ENCODE data around the gene DIO3. TPM values are rescaled to one million over a fixed set of nuclear protein-coding genes. Genes with fewer than 3 reads are reported as not detected.

The DIO3 gene
- total RNA-seq, 2 donors from 2014 or later, result 24.2 to 60.5 TPM

DNA sequence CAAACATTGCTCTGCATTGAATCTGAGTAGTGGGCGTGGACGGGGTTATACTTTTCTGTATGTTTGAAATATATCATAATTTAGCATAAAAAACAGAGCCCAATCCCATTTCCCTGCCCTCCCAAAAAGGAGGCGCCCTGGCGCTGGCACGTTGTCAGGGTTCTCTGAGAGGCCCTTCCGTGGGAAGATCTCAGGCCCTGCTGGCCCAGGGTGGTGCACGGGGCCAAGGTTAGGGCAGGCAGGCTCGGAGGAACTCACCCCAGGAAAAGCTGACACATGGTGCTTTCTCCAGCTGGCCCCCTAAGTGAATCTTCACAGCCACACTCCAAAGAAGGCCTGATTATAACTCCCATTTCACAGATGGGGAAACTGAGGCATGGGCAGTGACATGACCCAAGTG is 17.2 kb downstream of the DIO3 start:
- Histone ChIP-seq H3K9ac (ENCODE audit: extremely low read depth, low read length, poor library complexity, severe bottlenecking) (no peak overlapping the region), H3K9me3 (ENCODE audit: control insufficient read depth, low read length) (no peaks in the 10 kb centered on the region), H3K36me3 (ENCODE audit: control insufficient read depth, insufficient read depth, low read length) (no peaks in the 10 kb centered on the region), H3K27ac (ENCODE audit: low read depth, low read length) (no peak overlapping the region), H3K4me3 (ENCODE audit: low read length) (no peak overlapping the region), H3K27me3 (ENCODE audit: control insufficient read depth, insufficient read depth, low read length, poor library complexity, severe bottlenecking) (peaks cover 21% of the 10 kb centered on the region), H3K4me1 (ENCODE audit: control insufficient read depth, insufficient read depth, low read length) (no peaks in the 10 kb centered on the region)
- 88 to 92% methylated on average over 3 to 6 of the region's 8 CpGs for WGBS, 2 experiments (ENCODE audit: insufficient coverage in 1 of 2, insufficient read length in 1 of 2)
- Mint-ChIP-seq H3K27me3 (ENCODE audit: insufficient read depth) (peaks cover 20% of the 10 kb centered on the region), H3K4me3 (no peak overlapping the region), H3K27ac (no peak overlapping the region), H3K4me1 (no peaks in the 10 kb centered on the region), H3K36me3 (ENCODE audit: low read depth) (no peaks in the 10 kb centered on the region), H3K9me3 (no peaks in the 10 kb centered on the region)
- TF ChIP-seq, protein P1, sequence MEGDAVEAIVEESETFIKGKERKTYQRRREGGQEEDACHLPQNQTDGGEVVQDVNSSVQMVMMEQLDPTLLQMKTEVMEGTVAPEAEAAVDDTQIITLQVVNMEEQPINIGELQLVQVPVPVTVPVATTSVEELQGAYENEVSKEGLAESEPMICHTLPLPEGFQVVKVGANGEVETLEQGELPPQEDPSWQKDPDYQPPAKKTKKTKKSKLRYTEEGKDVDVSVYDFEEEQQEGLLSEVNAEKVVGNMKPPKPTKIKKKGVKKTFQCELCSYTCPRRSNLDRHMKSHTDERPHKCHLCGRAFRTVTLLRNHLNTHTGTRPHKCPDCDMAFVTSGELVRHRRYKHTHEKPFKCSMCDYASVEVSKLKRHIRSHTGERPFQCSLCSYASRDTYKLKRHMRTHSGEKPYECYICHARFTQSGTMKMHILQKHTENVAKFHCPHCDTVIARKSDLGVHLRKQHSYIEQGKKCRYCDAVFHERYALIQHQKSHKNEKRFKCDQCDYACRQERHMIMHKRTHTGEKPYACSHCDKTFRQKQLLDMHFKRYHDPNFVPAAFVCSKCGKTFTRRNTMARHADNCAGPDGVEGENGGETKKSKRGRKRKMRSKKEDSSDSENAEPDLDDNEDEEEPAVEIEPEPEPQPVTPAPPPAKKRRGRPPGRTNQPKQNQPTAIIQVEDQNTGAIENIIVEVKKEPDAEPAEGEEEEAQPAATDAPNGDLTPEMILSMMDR (conservative IDR thresholded peaks at IDR 0.05), result no peak
- no peak for DNase-seq

DNA sequence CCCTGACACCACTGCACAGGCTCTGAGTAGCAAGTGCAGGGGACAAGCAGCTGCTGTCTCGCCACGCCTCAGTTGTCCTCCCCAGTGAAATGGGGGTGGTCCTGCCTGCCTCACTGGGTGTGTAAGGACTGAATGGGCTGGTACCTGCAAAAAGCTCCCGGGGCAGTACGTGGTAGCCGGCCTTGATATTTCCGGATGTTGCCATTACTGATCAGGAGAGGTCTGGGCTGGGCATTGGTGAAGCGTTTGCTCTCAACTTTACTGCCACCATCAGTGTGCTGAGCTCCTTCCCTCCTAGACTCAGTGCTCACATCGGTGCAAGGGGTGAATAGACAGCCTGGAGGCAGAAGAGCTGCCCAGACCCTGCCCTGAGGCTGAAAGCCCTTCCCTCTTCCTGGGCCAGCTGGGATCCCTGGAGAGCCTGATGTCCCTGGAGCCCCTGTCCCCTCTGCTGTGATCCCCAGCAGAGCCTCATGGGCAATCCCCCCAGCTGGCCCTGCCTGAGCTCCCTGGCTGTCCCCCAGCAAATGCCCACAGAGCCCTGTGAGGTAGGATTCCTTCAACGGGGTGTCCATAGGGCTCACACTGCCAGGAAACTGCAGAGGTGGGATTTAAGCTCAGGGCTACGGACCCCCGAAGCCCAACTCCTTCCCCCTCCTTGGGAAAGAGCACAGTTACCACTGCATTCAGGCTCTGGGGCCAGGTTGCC is 18.2 kb downstream of the DIO3 start:
- no peak overlapping the region for H3K4me3 Mint-ChIP-seq

DNA sequence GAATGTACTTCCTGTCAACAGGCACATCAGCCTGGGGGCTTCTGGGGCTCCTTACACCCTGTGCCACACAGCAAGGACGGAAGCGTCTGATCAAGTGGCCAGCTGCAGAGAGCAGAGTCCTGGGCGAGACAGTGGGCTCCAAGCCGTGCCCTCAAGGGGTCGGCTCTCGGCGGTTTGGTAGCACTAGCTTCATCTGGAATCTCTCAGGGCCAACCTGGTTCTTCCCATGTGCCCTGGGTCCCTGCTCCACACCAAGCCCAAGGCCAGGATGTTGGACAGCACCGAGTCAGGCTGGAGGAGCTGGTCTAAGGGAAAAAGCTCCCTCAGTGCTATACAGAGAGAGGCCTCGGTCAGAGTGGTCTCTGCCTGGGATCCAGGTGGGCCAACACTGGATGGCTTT is 20.5 kb downstream of the DIO3 start:
- Histone ChIP-seq H3K4me1 (ENCODE audit: control insufficient read depth, insufficient read depth, low read length) (no peaks in the 10 kb centered on the region), H3K27me3 (ENCODE audit: control insufficient read depth, insufficient read depth, low read length, poor library complexity, severe bottlenecking) (peaks cover 11% of the 10 kb centered on the region), H3K9me3 (ENCODE audit: control insufficient read depth, low read length) (no peaks in the 10 kb centered on the region), H3K9ac (ENCODE audit: extremely low read depth, low read length, poor library complexity, severe bottlenecking) (no peak overlapping the region), H3K4me3 (ENCODE audit: low read length) (no peak overlapping the region), H3K36me3 (ENCODE audit: control insufficient read depth, insufficient read depth, low read length) (no peaks in the 10 kb centered on the region), H3K27ac (ENCODE audit: low read depth, low read length) (no peak overlapping the region)
- H3K4me3 Mint-ChIP-seq, result no peak overlapping the region
- no peak for DNase-seq
- no peak overlapping the region for H3K27ac Mint-ChIP-seq
- H3K36me3 Mint-ChIP-seq (ENCODE audit: low read depth), result no peaks in the 10 kb centered on the region
- H3K27me3 Mint-ChIP-seq (ENCODE audit: insufficient read depth), result peaks cover 12% of the 10 kb centered on the region
- no peaks in the 10 kb centered on the region for H3K9me3 Mint-ChIP-seq
- H3K4me1 Mint-ChIP-seq, result no peaks in the 10 kb centered on the region
- WGBS, 2 experiments (ENCODE audit: insufficient coverage in 1 of 2, insufficient read length in 1 of 2), result 88 to 90% methylated on average over 4 to 9 of the region's 9 CpGs
- TF ChIP-seq, protein P1 (conservative IDR thresholded peaks at IDR 0.05), result no peak

More for the DNA sequence above, 18.2 kb downstream of the DIO3 start:
- H3K9me3 Mint-ChIP-seq, result no peaks in the 10 kb centered on the region
- no peak for DNase-seq
- TF ChIP-seq, protein P1 (conservative IDR thresholded peaks at IDR 0.05), result no peak
- H3K4me3 ChIP-seq (ENCODE audit: low read length), result no peak overlapping the region
- no peak overlapping the region for H3K27ac ChIP-seq (ENCODE audit: low read depth, low read length)
- H3K4me1 Mint-ChIP-seq, result no peaks in the 10 kb centered on the region
- H3K36me3 Mint-ChIP-seq (ENCODE audit: low read depth), result no peaks in the 10 kb centered on the region
- no peaks in the 10 kb centered on the region for H3K9me3 ChIP-seq (ENCODE audit: control insufficient read depth, low read length)
- H3K27me3 Mint-ChIP-seq (ENCODE audit: insufficient read depth), result peaks cover 11% of the 10 kb centered on the region
- no peak overlapping the region for H3K9ac ChIP-seq (ENCODE audit: extremely low read depth, low read length, poor library complexity, severe bottlenecking)
- no peak overlapping the region for H3K27ac Mint-ChIP-seq
- 81 to 91% methylated on average over 6 to 11 of the region's 11 CpGs for WGBS, 2 experiments (ENCODE audit: insufficient coverage in 1 of 2, insufficient read length in 1 of 2)
- no peaks in the 10 kb centered on the region for H3K36me3 ChIP-seq (ENCODE audit: control insufficient read depth, insufficient read depth, low read length)
- no peaks in the 10 kb centered on the region for H3K4me1 ChIP-seq (ENCODE audit: control insufficient read depth, insufficient read depth, low read length)
- peaks cover 11% of the 10 kb centered on the region for H3K27me3 ChIP-seq (ENCODE audit: control insufficient read depth, insufficient read depth, low read length, poor library complexity, severe bottlenecking)
